NCI-H748 (cell line): Measurements from ENCODE around the gene MEIS2.

Experiments
- DNase-seq: peaks from one replicate; lab custom pipeline; 2025; ENCODE audit not compliant: unreplicated experiment; lab: John Stamatoyannopoulos, UW

The MEIS2 gene

DNA sequence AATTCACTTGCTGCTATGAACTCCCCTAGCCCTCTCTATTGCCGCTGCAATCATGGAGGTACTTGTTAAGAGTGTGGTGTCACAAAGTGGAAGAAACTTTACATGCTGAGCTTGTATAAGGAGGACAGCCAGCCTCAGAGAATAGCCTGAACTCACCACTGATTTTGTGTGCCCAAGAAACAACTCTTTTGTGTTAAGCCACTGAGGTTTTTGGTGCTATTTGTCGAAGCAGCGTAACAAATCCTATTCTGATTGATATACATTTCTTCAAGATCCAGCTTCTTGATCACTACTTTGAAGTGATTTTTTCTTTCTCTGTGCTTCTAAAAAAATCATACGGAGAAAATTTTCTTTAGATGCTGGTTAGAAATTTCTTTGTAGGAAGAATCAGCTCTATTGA is 132.4 kb downstream of the MEIS2 start:
- no peak for DNase-seq

- DNase-seq, result no peak
Observed at GRCh38 chr15:36966708-36967107, 133.6 kb downstream of the MEIS2 start.

DNA sequence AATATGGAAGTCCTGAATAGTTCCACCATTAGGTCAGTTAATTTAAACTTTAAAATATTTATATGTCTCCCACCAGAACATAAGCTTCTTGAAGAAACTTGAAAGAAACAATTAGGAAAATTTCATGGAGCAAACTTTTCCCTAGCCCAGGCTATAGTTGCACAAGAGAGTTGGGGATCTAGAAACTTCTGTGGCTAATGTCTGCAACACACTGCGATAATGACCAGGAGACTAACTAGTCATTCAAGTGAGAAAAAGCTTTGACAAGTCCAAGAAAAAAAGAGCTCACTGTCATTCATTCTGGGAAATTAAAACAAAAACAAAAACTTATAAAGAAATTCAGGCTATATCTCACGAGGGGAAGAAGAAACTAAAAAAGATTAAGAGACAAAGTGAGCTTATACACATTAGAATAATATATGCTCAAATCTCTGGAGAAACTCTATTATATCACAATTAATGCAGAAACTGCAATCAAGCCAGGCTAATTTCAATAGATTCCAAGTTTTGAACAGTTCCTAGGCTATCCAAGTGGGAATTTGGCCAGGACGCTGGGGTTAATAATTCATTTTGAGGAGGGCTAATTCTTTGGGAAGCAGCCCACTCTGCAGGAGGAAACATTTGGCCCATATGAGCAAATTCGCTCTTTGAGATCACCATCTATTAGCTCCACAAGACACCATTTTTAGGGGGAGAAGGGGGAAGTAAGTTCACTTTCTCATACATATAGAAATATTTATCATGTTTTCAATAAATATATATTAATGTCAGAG is 134.6 kb downstream of the MEIS2 start:
- DNase-seq, result no peak

DNA sequence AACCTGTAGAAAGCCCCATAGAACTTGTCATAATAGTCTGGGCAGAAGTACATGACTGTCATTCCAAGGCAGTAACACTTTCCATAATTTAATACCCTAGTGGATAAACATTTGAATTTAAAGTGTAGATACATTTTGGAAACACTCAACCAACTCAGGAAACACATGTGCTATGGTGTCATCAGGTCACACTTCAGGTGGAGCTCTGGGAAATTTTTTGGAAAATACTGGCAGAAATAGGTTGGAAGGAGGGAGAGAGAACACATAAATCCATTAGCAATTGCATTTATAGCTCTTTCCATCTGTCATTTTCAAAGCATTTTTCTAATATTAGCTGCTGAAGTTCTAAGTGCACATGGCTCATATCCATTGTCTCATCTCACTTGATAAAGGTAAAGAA is 135.7 kb downstream of the MEIS2 start:
- DNase-seq, result no peak

DNA sequence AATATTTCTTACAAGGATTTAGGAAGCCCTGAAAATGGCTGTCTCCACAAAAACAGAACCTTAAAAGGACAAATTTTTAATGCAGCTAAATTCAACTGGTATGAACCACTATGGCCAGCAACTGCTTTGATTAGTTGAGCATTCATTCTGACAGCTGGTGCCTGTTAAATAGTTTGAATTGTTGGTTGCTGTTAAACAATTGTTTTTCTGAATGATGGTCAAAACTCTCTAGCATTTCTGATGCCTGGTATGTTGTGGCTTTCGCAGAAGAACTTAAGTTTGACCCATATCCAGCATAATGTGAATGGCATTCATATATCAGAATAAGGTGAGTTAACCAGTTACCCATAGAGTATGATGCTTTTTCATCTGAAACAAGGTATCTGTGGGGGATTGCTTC is 138.4 kb downstream of the MEIS2 start:
- DNase-seq, result no peak

DNA sequence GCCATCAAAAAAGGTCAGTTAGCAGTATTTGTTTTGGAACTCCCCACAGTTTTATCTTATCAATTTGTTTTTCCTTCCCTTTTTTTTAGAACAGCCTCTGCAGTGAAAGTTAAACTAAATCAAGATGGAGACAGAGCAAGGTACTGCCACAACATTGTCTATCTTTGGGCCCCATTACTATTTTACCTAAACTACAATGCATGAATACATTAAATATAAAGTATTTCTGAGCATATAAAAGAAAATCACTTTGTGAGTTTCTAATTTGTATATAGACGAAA is 139.5 kb downstream of the MEIS2 start:
- no peak for DNase-seq

GRCh38 chr15:36960179-36960946 is 140.0 kb downstream of the MEIS2 start:
- no peak for DNase-seq

DNA sequence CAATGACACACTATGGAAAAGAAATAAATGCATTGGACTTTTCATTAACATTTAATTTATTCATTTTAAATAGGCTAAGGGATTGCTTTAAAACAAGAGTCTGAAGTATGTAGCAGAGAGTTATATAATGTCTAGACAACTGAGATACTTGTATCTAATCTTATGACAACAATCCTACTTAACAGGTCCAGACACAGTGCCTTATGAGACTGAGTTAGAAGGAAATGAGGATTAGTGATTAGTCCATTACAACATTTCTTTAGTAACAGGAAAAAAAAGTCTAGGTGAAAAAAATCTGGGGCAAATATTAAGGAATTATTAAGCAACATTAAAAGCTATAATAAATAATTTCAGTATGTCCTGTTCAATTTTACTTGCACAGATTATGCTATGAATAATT is 140.6 kb downstream of the MEIS2 start:
- DNase-seq, result no peak

DNA sequence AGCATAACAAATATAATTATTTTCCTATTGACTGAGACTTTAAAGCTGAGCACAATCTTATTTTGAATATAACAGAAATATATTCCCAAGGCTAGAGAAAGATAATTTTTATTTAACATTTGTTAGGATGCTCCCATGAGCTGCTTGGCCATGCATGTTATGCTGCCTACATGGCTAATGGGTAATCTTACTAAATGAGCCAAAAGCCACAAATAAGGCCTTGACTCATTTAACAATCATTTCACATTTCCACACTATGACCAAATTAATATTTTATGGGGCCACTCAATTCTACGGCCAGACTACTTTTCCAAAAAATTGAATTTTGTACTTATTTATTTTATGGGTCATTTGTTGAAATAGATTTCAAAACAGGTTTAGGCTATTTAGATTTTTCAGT is 141.7 kb downstream of the MEIS2 start:
- DNase-seq, result no peak

DNA sequence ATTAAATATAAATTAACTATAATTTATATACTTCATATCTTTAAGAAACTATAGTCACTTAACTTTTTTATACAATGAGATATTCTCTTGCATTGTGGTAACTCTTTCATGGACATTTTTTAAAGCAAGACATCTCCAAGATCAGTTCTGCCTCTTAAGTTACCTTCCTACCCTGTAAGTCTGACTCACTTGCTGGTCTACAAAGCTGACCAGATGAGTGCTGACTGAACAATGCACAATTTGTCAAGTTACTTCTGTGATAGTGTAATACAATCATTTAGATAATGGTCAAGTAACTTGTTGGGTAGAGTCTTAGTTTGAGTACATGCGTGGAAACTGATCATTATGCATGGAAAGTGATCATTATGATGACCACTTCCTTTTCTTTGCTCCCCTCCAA is 145.9 kb downstream of the MEIS2 start:
- DNase-seq, result no peak

DNA sequence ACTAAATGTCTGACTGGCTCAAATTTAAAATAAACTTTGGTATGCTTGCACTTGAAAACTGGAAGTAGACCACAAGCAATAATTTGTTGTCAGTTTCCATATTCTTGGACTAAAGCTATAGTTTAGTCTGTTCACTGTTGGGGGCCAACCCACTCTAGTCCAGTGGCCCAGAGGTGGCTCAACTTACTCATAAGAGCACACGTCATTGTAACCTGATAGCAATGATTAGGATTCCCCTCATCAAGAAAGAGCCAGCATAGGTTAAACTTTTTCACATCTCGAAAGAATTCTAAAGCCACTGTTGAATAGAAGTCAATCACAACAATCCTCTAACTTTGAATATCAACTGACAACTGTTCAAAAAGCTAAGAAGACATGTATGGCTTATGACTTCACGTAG is 147.0 kb downstream of the MEIS2 start:
- no peak for DNase-seq

DNA sequence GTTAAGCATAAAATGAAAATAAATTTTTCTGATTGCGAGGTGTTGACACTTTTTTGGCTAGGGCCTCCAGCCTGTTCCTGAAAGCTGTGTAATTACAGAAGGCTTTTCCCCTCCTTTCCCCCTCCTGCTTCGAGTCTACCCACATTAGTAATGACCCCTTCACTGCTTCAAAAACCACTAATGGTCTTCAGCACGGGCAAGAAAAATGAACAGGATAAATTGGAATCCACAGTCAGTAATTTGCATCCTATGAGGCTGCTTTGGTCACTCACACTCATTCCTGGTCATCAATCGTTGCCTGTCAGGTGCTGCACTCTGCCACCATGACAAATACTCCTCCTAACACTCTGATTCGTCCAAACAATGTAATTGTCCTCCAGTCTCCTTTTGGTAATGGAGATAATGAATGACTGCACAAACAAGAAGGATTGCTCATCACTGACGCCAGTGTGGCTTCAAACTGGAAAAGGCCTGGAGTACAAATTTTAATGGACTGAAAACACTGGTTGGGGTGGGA is 148.6 kb downstream of the MEIS2 start:
- peak; percentile 15 for DNase-seq

DNA sequence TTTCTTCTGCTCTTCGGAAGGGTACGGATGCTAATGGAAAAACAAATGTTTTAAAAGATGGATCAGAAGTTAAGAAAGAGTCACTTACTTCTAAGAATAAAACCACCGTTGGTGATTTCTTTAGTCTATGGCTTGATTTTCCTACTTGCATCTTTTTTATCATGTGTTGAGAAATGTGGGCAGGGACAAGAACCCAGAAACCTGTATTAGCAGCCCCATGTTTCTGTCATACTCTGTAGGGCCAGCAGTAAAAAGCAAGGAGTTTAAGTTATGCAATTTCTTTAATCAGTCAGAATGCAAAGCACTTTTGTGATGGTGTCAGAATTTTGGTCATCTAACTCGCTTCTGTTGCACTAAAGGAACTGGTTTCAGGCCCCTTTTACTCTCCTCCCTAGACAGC is 150.0 kb downstream of the MEIS2 start:
- DNase-seq, result no peak

DNA sequence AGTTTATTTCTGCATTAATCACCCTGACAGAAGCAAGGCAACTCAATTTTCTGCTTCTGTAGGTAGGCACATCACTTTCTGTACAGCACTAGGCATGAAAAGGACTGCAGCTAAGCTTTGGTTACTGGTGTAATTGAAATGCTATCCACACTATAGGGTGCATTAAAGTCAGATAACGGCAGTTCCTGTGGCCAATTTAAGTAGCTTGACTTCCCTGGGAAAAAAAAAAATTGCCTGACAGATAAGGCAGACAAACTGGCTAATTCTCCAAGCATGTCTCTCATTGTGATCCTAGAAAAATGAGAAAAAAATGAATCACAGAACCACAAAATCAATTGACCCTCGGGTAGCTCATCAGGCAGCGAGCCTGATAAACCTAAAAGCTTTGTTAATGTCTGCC is 151.4 kb downstream of the MEIS2 start:
- DNase-seq, result no peak

GRCh38 chr15:36947035-36947719 is 153.2 kb downstream of the MEIS2 start:
- no peak for DNase-seq

DNA sequence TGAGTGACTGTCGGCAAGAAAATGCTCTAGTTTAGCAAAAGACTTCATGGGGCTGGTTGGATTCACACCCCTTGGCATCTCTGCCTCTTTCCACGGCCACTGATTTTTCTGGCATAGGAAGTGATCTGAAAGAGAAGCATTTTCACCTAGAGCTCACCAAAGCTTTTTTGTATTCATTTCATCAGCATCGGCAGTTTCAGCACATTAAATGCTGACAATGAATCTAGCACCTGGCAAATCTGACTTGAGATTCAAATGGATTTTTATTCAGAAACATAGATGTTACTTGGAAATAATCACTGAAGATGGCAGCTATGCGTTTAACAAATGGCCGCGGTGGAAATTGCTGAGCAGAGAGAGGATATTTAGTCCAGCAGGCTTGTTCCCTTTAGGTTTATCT is 155.9 kb downstream of the MEIS2 start:
- no peak for DNase-seq

- no peak for DNase-seq
Observed at GRCh38 chr15:36943508-36944361, 156.6 kb downstream of the MEIS2 start.

GRCh38 chr15:36942248-36942827 is 158.0 kb downstream of the MEIS2 start:
- no peak for DNase-seq

DNA sequence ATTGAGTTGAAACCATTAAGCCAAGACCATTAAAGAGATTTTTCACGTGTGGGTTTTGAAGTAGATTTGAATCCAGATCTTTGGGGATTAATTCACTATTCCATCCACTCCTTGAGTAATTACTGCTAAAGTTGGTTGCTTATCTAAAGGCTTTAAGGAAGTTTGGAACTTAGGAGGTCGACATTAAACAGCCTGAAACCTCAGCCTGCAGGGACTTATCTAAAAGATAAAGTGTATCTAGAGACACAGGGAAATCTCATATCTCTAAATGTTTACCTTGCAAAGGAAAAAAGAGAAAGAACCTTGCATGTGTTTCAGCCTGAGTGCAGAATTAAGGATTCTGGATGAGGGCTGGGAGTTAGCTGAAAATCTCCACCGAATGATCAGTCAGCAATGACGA is 158.6 kb downstream of the MEIS2 start:
- DNase-seq, result no peak

- no peak for DNase-seq
Observed at GRCh38 chr15:36940636-36941260, 159.6 kb downstream of the MEIS2 start.
